GM18505 (cell line): ENCODE measurements around the gene SHD.
"Not testable (repeated sequence)": the region's sequence is repeated elsewhere in the genome, so short reads cannot be mapped to it uniquely, and the experiment has no call there.

Experiments
- ATAC-seq: cut with Tn5 transposase; IDR thresholded peaks from one replicate; pipeline ENCODE4 v1.9.1; 2021; ENCODE audit not compliant: unreplicated experiment
- POLR2A ChIP-seq: IDR thresholded peaks from 4 replicates; pipeline ENCODE4 v1.6.1; 2011; ENCODE audit warnings: borderline replicate concordance; ENCODE audit not compliant: insufficient read depth, insufficient read length; ENCODE audit errors: extremely low read depth

The SHD gene, protein sequence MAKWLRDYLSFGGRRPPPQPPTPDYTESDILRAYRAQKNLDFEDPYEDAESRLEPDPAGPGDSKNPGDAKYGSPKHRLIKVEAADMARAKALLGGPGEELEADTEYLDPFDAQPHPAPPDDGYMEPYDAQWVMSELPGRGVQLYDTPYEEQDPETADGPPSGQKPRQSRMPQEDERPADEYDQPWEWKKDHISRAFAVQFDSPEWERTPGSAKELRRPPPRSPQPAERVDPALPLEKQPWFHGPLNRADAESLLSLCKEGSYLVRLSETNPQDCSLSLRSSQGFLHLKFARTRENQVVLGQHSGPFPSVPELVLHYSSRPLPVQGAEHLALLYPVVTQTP

DNA sequence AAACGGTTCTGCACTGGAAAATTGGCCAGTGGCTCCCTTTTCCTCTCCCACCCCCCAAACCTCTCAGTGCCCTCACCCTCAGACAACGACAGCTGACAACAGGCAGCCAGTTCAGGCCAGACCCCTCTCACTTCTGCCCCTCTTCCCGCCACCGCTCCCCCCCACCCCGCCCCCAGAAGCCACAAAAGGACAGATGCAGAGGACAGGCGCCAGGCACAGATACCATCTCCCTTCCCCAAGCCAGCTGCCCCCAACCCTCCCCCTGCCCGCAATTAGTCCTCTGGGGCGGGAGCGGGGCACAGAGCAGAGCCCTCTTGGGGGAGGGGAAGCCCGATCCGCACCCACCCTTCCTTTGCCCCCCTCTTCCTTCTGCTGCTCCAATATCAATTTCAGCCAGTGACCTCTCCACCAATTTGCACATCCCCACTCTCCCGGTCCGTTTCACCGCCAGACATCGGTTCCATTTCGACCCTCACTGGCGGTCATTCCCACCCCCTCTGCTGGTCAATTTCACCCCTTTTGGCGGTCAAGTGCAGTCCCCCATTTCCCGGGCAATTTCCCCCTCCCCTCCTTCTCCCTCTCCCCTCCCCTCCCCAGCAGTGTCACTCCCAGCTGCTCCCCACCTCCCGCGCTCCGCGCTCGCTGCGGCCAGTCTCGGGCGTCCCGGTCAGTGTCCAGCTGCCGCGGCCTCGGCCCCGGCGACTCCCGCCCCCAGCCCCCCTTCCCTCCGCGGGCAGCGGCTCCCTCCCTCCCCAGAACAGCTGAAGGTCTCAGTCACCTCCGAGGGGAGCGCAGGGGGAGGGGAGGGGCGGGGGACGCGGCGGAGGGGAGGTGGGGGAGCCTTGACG, at the start of gene SHD:
Gene SHD, plus strand, starts transcription at position 848 of the 848 bp plus-strand sequence. CDS start 798 bp downstream, outside the sequence.
- no peak for TF ChIP-seq POLR2A
- no peak for ATAC-seq

DNA sequence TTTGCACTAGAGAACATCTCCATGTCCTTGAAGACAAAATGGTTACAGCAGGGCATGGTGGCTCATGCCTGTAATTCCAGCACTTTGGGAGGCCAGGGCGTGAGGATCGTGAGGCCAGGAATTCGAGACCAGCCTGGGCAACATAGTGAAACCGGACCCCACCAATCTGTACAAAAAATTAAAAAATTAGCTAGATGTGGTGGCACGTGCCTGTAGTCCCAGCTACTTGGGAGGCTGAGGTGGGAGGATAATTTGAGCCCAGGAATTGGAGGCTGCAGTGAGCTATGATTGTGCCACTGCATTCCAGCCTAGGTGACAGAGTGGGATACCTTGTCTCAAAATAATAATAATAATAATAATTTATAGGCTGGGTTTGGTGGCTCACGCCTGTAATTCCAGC, 48.8 kb upstream of the SHD start:
- ATAC-seq = not testable (repeated sequence)

DNA sequence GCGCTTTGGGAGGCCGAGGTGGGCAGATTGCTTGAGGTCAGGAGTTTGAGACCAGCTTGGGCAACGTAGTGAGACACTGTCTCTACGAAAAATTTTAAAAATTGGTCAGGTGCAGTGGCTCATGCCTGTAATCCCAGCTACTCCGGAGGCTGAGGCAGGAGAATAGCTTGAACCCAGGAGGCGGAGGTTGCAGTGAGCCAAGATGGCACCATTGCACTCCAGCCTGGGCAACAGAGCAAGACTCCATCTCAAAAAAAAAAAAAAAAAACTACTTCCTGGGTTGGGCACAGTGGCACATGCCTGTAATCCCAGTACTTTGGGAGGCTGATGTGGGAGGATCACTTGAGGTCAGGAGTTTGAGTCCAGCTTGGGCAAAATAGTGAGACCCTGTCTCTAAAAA, 47.5 kb upstream of the SHD start:
- ATAC-seq = not testable (repeated sequence)

DNA sequence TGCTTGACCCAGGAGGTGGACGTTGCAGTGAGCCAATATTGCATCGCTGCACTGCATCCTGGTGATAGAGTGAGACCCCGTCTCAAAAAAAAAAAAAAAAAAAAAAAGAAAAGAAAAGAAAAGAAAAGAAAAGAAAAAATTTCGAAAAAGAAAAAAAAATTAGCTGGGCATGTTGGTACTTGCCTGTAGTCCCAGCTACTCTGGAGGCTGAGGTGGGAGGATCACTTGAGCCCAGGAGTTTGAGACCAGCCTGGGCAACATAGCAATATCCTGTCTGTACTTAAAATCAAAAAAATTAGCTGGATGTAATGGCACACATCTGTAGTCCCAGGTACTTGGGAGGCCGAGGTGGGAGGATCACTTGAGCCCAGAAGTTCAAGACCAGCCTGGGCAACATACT, 46.9 kb upstream of the SHD start:
- not testable (repeated sequence) for ATAC-seq

DNA sequence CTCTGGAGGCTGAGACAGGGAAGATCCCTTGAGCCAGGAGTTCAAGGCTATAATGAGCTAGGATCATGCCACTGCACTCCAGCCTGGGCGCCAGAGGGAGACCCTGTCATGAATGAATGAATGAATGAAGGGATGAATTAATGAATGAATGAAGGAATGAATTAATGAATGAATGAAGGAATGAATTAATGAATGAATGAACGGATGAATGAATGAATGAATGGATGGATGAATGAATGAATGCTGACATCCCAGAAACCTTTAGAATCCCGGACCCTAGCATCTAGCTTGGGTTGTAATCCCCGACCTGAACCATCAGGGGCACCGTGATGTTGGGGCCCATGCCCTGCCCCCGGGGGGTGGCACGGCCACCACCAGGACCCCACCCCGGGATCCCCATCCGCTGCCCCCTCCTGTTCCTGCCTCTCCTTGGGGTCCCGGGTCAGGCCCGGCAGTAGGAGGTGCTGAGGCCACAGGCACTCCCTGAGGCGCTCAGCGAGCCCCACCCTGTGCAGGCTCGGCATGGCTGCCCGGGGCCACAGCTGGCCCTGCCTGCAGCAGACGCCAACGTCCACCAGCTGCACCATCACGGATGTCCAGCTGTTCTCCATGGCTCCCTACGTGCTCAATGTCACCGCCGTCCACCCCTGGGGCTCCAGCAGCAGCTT, 46.3 kb upstream of the SHD start:
- TF ChIP-seq POLR2A = no peak
- no peak for ATAC-seq

DNA sequence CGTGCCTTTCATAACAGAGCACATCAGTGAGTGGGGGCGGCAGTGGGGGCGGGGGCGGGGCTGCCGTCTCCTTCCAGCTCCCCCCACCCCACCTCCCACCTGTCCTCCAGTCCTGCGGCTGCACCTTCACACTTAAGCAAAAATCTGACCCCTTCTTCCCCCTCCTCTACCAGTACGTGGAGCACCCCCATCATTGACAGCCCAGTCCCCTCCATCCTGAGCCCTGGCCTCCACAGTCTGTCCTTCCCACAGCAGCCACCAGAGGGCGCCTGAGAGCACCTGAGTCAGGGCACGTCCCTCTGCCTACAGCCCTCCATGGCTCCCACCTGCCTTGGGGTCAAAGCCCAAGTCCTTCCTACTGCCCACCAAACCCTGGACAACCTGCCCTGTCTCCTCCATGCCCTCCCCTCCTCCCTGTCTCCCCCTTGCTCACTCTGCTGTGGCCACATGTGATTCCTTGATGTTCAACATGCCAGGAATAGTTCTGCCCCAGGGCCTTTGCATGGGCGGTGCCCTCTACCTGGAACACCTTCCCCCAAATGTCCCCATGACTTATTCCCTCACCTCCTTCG, 45.7 kb upstream of the SHD start:
- no peak for TF ChIP-seq POLR2A

DNA sequence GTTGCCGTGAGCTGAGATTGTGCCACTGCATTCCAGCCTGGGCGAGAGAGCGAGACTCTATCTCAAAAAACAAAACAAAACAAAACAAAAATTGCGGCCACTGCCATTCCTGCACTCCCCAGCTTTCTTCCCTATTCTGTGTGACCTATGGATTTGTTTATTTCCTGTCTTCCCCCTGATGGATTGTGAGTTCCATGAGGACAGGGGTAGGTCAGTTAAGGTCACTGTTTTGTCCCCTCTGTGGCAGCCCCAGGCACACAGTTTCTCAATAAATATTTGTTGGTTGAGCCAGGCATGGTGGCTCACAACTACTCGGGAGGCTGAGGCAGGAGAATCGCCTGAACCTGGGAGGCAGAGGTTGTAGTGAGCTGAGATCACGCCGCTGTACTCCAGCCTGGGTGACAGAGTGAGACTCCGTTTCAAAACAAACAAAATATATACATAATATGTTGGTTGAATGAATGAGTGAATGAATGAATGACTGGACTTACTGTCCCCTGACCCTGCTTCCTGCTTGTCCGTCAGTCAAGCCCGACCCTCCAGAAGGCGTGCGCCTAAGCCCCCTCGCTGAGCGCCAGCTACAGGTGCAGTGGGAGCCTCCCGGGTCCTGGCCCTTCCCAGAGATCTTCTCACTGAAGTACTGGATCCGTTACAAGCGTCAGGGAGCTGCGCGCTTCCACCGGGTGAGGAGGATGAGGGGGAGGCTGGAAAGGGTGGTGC, 44.8 kb upstream of the SHD start:
- no peak for ATAC-seq
- no peak for TF ChIP-seq POLR2A

More for the DNA sequence above, 45.7 kb upstream of the SHD start:
- ATAC-seq = no peak

DNA sequence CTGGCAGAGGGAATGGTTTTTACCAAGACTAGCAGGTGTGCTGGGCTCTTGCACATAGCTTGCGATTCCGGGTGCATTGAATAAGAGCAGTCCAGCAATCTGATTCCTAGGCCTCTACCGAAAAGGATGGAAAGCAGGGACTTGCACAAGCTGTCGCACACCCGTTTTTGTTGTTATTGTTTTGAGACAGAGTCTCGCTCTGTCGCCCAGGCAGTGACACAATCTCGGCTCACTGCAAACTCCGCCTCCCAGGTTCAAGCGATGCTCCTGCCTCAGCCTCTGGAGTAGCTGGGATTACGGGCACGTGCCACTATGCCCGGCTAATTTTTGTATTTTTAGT, 44.2 kb upstream of the SHD start:
- TF ChIP-seq POLR2A = no peak
- ATAC-seq = no peak

DNA sequence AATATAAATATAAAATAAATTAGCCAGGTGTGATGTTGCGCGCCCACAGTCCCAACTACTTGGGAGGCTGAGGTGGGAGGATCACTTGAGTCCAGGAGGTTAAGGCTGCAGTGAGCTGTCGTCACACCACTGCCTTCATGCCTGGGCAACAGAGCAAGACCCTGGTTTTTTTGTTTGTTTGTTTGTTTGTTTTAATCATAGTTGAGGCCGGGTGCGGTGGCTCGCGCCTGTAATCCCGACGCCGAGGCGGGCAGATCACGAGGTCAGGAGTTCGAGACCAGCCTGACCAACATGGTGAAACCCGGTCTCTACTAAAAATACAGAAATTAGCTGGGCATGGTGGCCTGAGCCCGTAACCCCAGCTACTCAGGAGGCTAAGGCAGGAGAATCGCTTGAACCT, 41.6 kb upstream of the SHD start:
- ATAC-seq = not testable (repeated sequence)

DNA sequence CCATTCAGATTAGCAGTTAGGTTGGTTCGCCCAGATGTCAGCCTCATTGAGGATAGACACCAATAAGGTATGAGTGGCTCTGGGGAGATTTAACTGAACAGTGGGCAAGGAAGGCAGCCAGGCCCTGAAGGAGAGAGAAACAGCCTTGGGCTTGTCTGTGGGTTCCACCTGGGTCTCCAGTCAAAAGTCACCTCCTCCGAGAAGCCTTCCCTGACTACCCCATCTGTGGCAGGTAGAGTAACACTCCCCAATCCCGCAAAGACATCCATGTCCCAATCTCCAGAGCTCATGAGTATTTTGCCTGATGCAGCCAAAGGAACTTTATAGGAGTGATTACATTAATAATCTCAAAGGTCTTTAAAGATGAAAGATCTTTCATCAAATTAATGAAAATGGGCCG, 40.2 kb upstream of the SHD start:
- no peak for ATAC-seq
- TF ChIP-seq POLR2A = peak; percentile 22

DNA sequence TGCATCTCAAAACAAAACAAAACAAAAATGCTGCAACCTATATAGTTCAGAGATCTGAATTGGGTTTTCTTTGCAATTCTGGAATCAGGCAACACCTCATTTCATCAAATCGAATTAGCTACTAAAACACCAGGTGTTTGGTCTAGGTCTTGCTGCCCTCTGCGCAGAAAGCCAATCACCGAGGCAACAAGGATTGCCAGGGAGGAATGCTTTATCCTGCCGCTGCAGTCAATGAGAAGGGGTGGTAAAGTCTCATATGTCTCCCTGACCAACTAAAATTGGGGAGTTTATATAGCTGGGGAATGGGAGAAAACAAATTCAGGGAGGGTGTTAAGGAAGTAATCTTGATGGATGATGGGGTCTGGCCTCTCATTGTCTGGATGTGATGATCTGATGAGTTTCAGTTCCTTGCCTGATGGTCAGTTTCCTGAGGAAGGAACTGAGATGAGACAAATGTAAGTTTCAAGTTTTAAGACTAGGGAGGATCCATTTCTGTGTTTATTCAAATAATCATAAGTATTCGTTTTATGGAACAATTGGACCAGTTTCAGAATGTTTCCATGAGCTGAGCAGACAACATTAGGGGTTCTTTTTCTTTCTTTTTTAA, 37.1 kb upstream of the SHD start:
- no peak for TF ChIP-seq POLR2A
- no peak for ATAC-seq

DNA sequence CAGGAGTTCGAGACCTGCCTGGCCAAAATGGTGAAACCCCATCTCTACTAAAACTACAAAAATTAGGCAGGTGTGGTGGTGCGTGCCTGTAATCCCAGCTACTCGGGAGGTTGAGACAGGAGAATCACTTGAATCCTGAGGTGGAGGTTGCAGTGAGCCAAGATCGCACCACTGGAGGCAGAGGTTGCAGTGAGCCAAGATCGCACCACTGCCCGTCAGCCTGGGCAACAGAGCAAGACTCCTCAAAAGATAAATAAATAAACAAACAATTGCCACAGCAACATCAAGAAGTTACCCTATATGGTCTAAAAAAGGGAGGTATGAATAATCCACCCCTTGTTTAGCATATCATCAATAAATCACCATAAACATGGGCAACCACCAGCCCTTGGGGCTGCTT, 33.1 kb upstream of the SHD start:
- ATAC-seq = not testable (repeated sequence)
